HepG2 (cell line): ENCODE data around the gene SMIM24. TPM values are rescaled to one million over a fixed set of nuclear protein-coding genes. Genes with fewer than 3 reads are reported as not detected.

Source experiments
- ATAC-seq: fragments of 200-7000 bp; cut with Tn5 transposase; 3 replicates; pipeline ENCODE4 v1.9.1; 2020; ENCODE audit warnings: mild to moderate bottlenecking, moderate library complexity
- BruUV-seq: library from RNA; stranded (reverse); fragments of 400-500 nt; replicated peaks from 2 replicates; lab custom pipeline; 2021; lab: Mats Ljungman, UMichigan
- CTCF ChIA-PET: fragments of 300-600 bp; formaldehyde crosslinking; extraction: SDS; loops from one replicate; lab custom pipeline; 2021; ENCODE audit warnings: low total read pairs, inconsistent platforms, low intra/inter-chr PET ratio; lab: Yijun Ruan, JAX
- POLR2A ChIA-PET: fragments of 350-600 bp; sonication (Branson Sonifier 250); formaldehyde crosslinking; loops from one replicate; lab custom pipeline; 2020; ENCODE audit warnings: antibody characterized with exemption, inconsistent platforms; lab: Yijun Ruan, JAX
- DNase-seq: peaks from one replicate; pipeline ENCODE4 v3.0.0-alpha.2; 2015; ENCODE audit warnings: low spot score
- FAIRE-seq: peaks from 3 replicates; lab custom pipeline; 2011; peaks lifted over from hg19 to GRCh38; lab: Jason Lieb, UNC
- H2AFZ ChIP-seq: one replicate; pipeline ENCODE4 v1.6.1; 2011; ENCODE audit warnings: low read length, inconsistent platforms
- H3K27ac ChIP-seq: fragments of 300-600 bp; 3 replicates; pipeline ENCODE4 v1.8.0; 2011; ENCODE audit warnings: mixed run types, mild to moderate bottlenecking, mixed read lengths, low read length, inconsistent platforms; ENCODE audit not compliant: insufficient read depth; ENCODE audit errors: extremely low read length
- H3K27me3 ChIP-seq, 2 experiments: fragments of 200-600 bp in 1 of 2; 2 replicates in 1 of 2; 3 replicates in 1 of 2; pipeline versions ENCODE4 v1.6.0 to v1.8.0; 2011; ENCODE audit warnings: low read length in 2 of 2, mild to moderate bottlenecking in 2 of 2, moderate library complexity in 2 of 2, inconsistent platforms in 1 of 2; ENCODE audit not compliant: insufficient read depth in 2 of 2, control insufficient read depth in 1 of 2
- H3K36me3 ChIP-seq, 2 experiments: fragments of 200-600 bp in 1 of 2; replicated peaks in 1 of 2; 2 replicates in 1 of 2; 3 replicates in 1 of 2; pipeline versions ENCODE4 v1.5.1 to v1.8.0; 2011; ENCODE audit warnings: low read length in 2 of 2, inconsistent platforms in 1 of 2; ENCODE audit not compliant: insufficient read depth in 2 of 2, control insufficient read depth in 1 of 2
- H3K4me1 ChIP-seq: 2 replicates; pipeline ENCODE4 v1.5.1; 2012; ENCODE audit warnings: low read length, inconsistent platforms; ENCODE audit not compliant: insufficient read depth
- H3K4me2 ChIP-seq: 2 replicates; pipeline ENCODE4 v1.6.0; 2011; ENCODE audit warnings: low read depth, low read length, inconsistent platforms
- H3K4me3 ChIP-seq, 3 experiments: fragments of 200-600 bp in 1 of 3; sonication (generic), shearing (Covaris generic) in 1 of 3; replicated peaks in 1 of 3; 2 replicates each; pipeline ENCODE4 v1.5.1; 2011 to 2016; ENCODE audit warnings: low read length in 3 of 3, inconsistent platforms in 2 of 3, low read depth in 2 of 3, mild to moderate bottlenecking in 2 of 3, control low read depth in 1 of 3, mixed read lengths in 1 of 3; ENCODE audit not compliant: insufficient read depth in 1 of 3
- H3K79me2 ChIP-seq: one replicate; pipeline ENCODE4 v1.6.1; 2011; ENCODE audit warnings: low read length, inconsistent platforms; ENCODE audit not compliant: insufficient read depth
- H3K9ac ChIP-seq: 2 replicates; pipeline ENCODE4 v1.6.0; 2011; ENCODE audit warnings: mild to moderate bottlenecking, low read depth, low read length, inconsistent platforms; ENCODE audit not compliant: insufficient read depth
- H3K9me3 ChIP-seq: 2 replicates; pipeline ENCODE4 v1.5.1; 2012; ENCODE audit warnings: mild to moderate bottlenecking, low read length
- H4K20me1 ChIP-seq: 2 replicates; pipeline ENCODE4 v1.6.0; 2011; ENCODE audit warnings: inconsistent platforms, mild to moderate bottlenecking, low read length, moderate library complexity; ENCODE audit not compliant: insufficient read depth
- CTCF ChIP-seq: sonication (generic); formaldehyde crosslinking; IDR thresholded peaks from 2 replicates; pipeline ENCODE4 v1.5.0; 2020; ENCODE audit warnings: mild to moderate bottlenecking, missing genetic modification reagents, moderate library complexity
- EZH2 ChIP-seq: conservative IDR thresholded peaks from 2 replicates; pipeline ENCODE4 v1.6.1; 2012; ENCODE audit warnings: mild to moderate bottlenecking, low read depth, low read length, moderate library complexity
- FOSL2 ChIP-seq: sonication (generic); formaldehyde crosslinking; IDR thresholded peaks from 2 replicates; pipeline ENCODE4 v1.4.0; 2020; ENCODE audit warnings: missing genetic modification reagents
- PRPF4 ChIP-seq: fragments of 200-400 bp; formaldehyde crosslinking; IDR thresholded peaks from 2 replicates; pipeline ENCODE4 v1.6.1; 2016; ENCODE audit warnings: low read length, low read depth; ENCODE audit not compliant: poor library complexity, severe bottlenecking
- RBFOX2 ChIP-seq: fragments of 200-400 bp; formaldehyde crosslinking; IDR thresholded peaks from 2 replicates; pipeline ENCODE4 v1.6.1; 2017; ENCODE audit warnings: low read depth, mild to moderate bottlenecking, low read length
- SIN3A ChIP-seq: IDR thresholded peaks from 2 replicates; pipeline ENCODE4 v1.6.1; 2011; ENCODE audit warnings: low read depth, mild to moderate bottlenecking, control low read depth, low read length, borderline replicate concordance
- YEATS4 ChIP-seq: sonication (generic); formaldehyde crosslinking; IDR thresholded peaks from 2 replicates; pipeline ENCODE4 v1.4.0; 2020; ENCODE audit warnings: missing genetic modification reagents, borderline replicate concordance
- ZBTB26 ChIP-seq: IDR thresholded peaks from 2 replicates; pipeline ENCODE4 v1.6.1; 2016; ENCODE audit warnings: missing compliant biosample characterization, missing genetic modification reagents, borderline replicate concordance
- ZNF556 ChIP-seq: sonication (generic); formaldehyde crosslinking; IDR thresholded peaks from 2 replicates; pipeline ENCODE4 v1.4.0; 2020; ENCODE audit warnings: mild to moderate bottlenecking, missing genetic modification reagents, borderline replicate concordance
- WGBS: methylation state at CpG from one replicate; pipeline ENCODE4 v1.1.6; 2017; ENCODE audit warnings: low lambda C conversion rate; 5-methylcytosine and 5-hydroxymethylcytosine counted together
- in situ Hi-C: cut with HindIII; loops from 2 replicates; pipeline ENCODE4 v1.10.0; 2017; ENCODE audit warnings: low pct_unique_long_range_greater_than_20kb; ENCODE audit not compliant: extremely low pct_ligation_motif_present
- intact Hi-C: fragments of 100-400 bp; cut with micrococcal nuclease; formaldehyde crosslinking; loops from one replicate; pipeline ENCODE4 v1.10.0; 2022; ENCODE audit not compliant: unreplicated experiment
- polyA plus RNA-seq, 8 experiments: library from polyadenylated mRNA; depleted of rRNA in 3 of 8; stranded (reverse) in 7 of 8; unstranded in 1 of 8; fragments of >200 nt; fragmentation: Illumina TruSeq in 4 of 8; extraction: Trizol in 4 of 8; gene quantifications; 2 replicates each; pipeline versions ENCODE4 v1.2.1 to v1.2.3, GENCODE V29; 2011 to 2016; ENCODE audit warnings: low read depth in 4 of 8, missing spikeins in 1 of 8, mixed read lengths in 1 of 8; ENCODE audit not compliant: insufficient read depth in 1 of 8
- total RNA-seq, 5 experiments: library from RNA; depleted of rRNA; stranded (reverse); fragments of >200 nt; fragmentation: Illumina TruSeq; extraction: Trizol; gene quantifications; 2 replicates each; pipeline ENCODE4 v1.2.3, GENCODE V29; 2016; ENCODE audit warnings: low read depth in 1 of 5

The SMIM24 gene
- total and polyA plus RNA-seq, 2 of the 13 experiments (the other 11 are each of a cell fraction or from before 2014, with no cell fraction given): 11.2 to 70.6 TPM

- Histone ChIP-seq H4K20me1 (peaks cover 37% of the 10 kb centered on the region; the same call in 1 of the 2 replicates), H3K9me3 (no peaks in the 10 kb centered on the region), H3K9ac (no peak overlapping the region), H3K4me1 (peaks cover 16% of the 10 kb centered on the region), H2AFZ (no peak overlapping the region), H3K4me2 (no peak overlapping the region), H3K27ac (no peak overlapping the region), H3K36me3 (peaks cover 5 to 26% of the 10 kb centered on the region in 2 experiments; a peak in 4 of 5 replicates), H3K79me2 (peaks cover 71% of the 10 kb centered on the region), H3K4me3 (no peak overlapping the region), H3K27me3 (no peaks in the 10 kb centered on the region)
- no peak for TF ChIP-seq PRPF4
- 0 out of 2 replicates have a peak, but pooled peaks have one; percentile 13 for TF ChIP-seq RBFOX2
- intact Hi-C loops: no loop called here
- ATAC-seq (no peak), DNase-seq (no peak), FAIRE-seq (no peak)
- 97% methylated on average over 13 of the region's 23 CpGs for WGBS
- in situ Hi-C loops: no loop called here
- CTCF ChIA-PET: no interaction called here
- POLR2A ChIA-PET: no interaction called here
- BruUV-seq: no TSS peak
Measured at GRCh38 chr19:3513229-3514140, 33.2 kb upstream of the SMIM24 start.

- no TSS peak for BruUV-seq
- no peak overlapping the region for H3K9ac ChIP-seq
- intact Hi-C loops (no loop called here), in situ Hi-C loops (no loop called here)
- FAIRE-seq: no peak
- no peak overlapping the region for H3K4me3 ChIP-seq
- H3K9me3 ChIP-seq: no peaks in the 10 kb centered on the region
- no peak overlapping the region for H3K4me2 ChIP-seq
- POLR2A ChIA-PET: no interaction called here
- no peak overlapping the region for H3K27ac ChIP-seq
- TF ChIP-seq FOSL2 (CRISPR knock-in tag): no peak
- TF ChIP-seq SIN3A: no peak
- peak; percentile 29; the same call in 1 of the 2 replicates for TF ChIP-seq CTCF (CRISPR knock-in tag)
- no peak for TF ChIP-seq EZH2
- TF ChIP-seq ZBTB26 (CRISPR knock-in tag): no peak
- TF ChIP-seq YEATS4 (CRISPR knock-in tag): no peak
- TF ChIP-seq ZNF556 (CRISPR knock-in tag): no peak
- TF ChIP-seq, all 625 proteins: peak for 1
- no peak for ATAC-seq
- H3K36me3 ChIP-seq: peaks cover 5 to 24% of the 10 kb centered on the region in 2 experiments; a peak in 4 of 5 replicates
- no peak overlapping the region for H2AFZ ChIP-seq
- H4K20me1 ChIP-seq: peaks cover 31% of the 10 kb centered on the region; the same call in 1 of the 2 replicates
- no peak for DNase-seq
- CTCF ChIA-PET: no interaction called here
- H3K4me1 ChIP-seq: peaks cover 22% of the 10 kb centered on the region
- H3K79me2 ChIP-seq: peaks cover 71% of the 10 kb centered on the region
- no peaks in the 10 kb centered on the region for H3K27me3 ChIP-seq
- WGBS: 93% methylated on average over 12 of the region's 17 CpGs
Measured at GRCh38 chr19:3512562-3513228, 32.4 kb upstream of the SMIM24 start.
